MG63 (cell line): ENCODE measurements around the gene PGM5. TPM values are rescaled to one million over a fixed set of nuclear protein-coding genes. Genes with fewer than 3 reads are reported as not detected.

Experiments
- DNase-seq: peaks from one replicate; pipeline ENCODE4 v3.0.0-alpha.2; 2020
- H3K27me3 ChIP-seq: fragments of 250-450 bp; sonication (Bioruptor Pico); 2 replicates; pipeline ENCODE4 v1.5.1; 2020; ENCODE audit warnings: mild to moderate bottlenecking, moderate library complexity
- H3K36me3 ChIP-seq: fragments of 250-450 bp; sonication (Bioruptor Pico); 2 replicates; pipeline ENCODE4 v1.5.1; 2020; ENCODE audit warnings: mild to moderate bottlenecking, moderate library complexity
- H3K4me3 ChIP-seq: fragments of 250-450 bp; sonication (Bioruptor Pico); 2 replicates; pipeline ENCODE4 v1.5.1; 2020; ENCODE audit warnings: mild to moderate bottlenecking, moderate library complexity
- H3K9me3 ChIP-seq: fragments of 250-450 bp; sonication (Bioruptor Pico); 2 replicates; pipeline ENCODE4 v1.5.1; 2020; ENCODE audit warnings: mild to moderate bottlenecking, moderate library complexity
- total RNA-seq: library from RNA; depleted of rRNA; stranded (reverse); fragments of >200 nt; shearing (Covaris generic); gene quantifications from 2 replicates; pipeline ENCODE4 v1.2.3, GENCODE V29; 2014; ENCODE audit warnings: low replicate concordance; rRNA removed

Gene PGM5
- total RNA-seq, 1 experiment from 2014 or later: 9.3 TPM

GRCh38 chr9:68567565-68567964, 211.2 kb downstream of the PGM5 start:
- Histone ChIP-seq H3K4me3 (no peak overlapping the region), H3K27me3 (no peaks in the 10 kb centered on the region), H3K36me3 (no peaks in the 10 kb centered on the region), H3K9me3 (no peaks in the 10 kb centered on the region)
- no peak for DNase-seq

- Histone ChIP-seq H3K4me3 (no peak overlapping the region), H3K27me3 (0 out of 2 replicates have a peak, but pooled peaks cover 2% of the 10 kb centered on the region), H3K36me3 (no peaks in the 10 kb centered on the region), H3K9me3 (no peaks in the 10 kb centered on the region)
- DNase-seq: no peak
Observed at GRCh38 chr9:68574150-68574549, 217.7 kb downstream of the PGM5 start.

GRCh38 chr9:68575817-68576216, 219.4 kb downstream of the PGM5 start:
- no peak for DNase-seq
- Histone ChIP-seq H3K4me3 (no peak overlapping the region), H3K9me3 (no peaks in the 10 kb centered on the region), H3K27me3 (0 out of 2 replicates have a peak, but pooled peaks cover 2% of the 10 kb centered on the region), H3K36me3 (no peaks in the 10 kb centered on the region)

DNA sequence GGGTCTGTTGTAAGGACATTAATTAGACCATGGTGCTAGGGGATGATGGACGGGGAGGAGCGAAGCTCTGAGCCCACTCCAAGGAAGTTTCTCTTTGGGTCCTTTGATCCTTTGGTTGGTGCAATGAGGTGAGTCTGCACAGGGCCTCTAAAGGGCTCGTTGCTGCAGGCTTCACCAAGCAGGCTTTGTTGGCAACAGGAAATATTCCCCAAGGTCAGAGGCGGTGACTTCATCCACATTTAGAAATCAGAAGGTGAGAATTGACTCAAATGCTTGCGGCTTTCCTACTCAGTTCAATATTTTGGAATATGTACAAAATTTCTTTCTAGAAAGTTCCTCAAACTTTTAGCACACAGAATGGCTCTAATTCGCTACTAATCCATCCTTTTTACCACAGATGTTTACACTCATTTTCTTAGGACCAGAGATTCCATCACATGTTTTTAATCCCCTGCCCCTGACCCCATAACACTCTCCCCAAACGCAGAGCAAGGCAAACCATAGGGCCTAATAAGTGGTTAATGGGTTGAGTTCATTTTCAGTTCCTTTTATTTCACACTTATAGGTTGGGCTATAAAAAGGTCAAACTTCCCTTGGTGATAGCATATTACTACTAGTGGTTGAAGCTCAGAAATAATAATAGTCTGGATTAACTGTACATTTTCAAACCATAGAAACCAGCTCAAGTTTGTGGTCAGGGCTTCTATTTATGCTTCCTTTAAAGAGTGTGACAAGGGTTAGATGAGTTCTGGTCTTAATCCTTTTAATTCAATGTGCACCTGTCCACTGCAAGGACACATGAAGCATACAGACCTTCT, 221.6 kb downstream of the PGM5 start:
- no peak for DNase-seq
- Histone ChIP-seq H3K36me3 (no peaks in the 10 kb centered on the region), H3K9me3 (no peaks in the 10 kb centered on the region), H3K4me3 (no peak overlapping the region), H3K27me3 (0 out of 2 replicates have a peak, but pooled peaks cover 2% of the 10 kb centered on the region)

Other genes starting within 250 kb of the PGM5 start
- gene ZNG1C, start 114.6 kb upstream of the PGM5 start, total RNA-seq: 6.0 and 8.3 TPM in 2 replicates
- not detected in 2 replicates for gene FOXD4L3, start 53.7 kb upstream of the PGM5 start, total RNA-seq
- not detected in 2 replicates for gene TMEM252, start 184.3 kb downstream of the PGM5 start, total RNA-seq